ENCODE measurements around the gene STIM2.

The STIM2 gene

GRCh38 chr4:26907731-26908599 is 47.3 kb downstream of the STIM2 start:
- no peak for DNase-seq

GRCh38 chr4:26909369-26909768 is 48.7 kb downstream of the STIM2 start:
- no peak for DNase-seq

GRCh38 chr4:26911254-26911653 is 50.6 kb downstream of the STIM2 start:
- DNase-seq: no peak

- DNase-seq: no peak
Measured at GRCh38 chr4:26912069-26912468, 51.4 kb downstream of the STIM2 start.

- no peak for DNase-seq
Measured at GRCh38 chr4:26912810-26913209, 52.2 kb downstream of the STIM2 start.

DNA sequence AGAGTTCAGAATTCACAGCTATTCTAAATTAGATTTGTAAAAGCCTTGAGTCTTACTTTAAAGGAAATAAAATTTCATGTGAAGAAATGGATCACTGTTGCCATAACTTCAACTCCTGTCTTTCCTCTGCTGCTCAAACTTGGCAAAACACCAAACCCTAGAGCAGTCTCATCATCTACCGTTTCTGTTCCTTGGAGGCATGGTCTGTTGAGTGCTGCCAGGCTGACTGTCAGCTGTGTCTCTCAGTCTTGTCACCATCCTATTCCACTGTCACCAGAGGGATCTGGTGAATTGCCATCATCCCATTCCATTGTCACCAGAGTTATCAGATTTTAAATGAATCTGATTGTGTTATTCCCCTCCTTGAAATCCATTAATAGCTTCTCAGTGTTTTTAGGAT is 55.6 kb downstream of the STIM2 start:
- no peak for DNase-seq

- DNase-seq: no peak
Measured at GRCh38 chr4:26930964-26931363, 70.3 kb downstream of the STIM2 start.

DNA sequence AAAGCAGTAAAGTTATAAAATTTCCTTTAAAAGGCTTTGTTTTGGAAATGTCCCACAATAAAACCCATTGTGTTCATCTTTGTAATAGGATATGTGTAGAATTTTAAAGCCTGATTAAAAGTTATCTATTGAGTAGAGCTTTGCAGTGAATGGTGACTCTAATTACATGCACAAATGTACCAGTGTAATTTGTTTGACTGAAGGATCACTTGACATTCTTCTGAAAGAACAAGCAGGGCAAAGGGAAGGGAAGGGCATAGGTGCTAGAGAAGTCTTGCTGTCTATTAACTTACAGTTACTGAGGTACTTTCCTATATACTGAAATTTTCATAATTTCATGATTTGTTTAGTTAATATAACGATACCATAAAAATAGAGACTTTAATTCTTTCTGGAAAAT is 70.8 kb downstream of the STIM2 start:
- DNase-seq: no peak

DNA sequence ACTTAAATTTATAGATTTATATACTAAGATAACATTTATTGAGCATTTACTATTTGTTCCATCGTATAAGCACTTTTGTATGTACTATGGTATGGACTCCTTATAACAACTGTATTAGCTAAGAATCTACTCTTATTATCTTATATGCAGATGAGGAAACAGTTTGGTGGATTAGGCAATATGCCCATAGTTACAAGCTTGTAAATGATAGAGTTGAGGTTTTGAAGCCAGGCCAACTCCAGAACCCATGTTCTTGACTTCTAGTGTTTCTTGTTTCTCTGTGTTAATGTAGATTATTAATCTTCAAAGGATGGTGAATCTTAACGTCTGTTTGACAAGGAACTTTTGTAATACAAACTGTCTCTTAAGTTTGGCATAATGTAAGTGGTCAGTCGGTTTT is 71.3 kb downstream of the STIM2 start:
- DNase-seq: no peak

DNA sequence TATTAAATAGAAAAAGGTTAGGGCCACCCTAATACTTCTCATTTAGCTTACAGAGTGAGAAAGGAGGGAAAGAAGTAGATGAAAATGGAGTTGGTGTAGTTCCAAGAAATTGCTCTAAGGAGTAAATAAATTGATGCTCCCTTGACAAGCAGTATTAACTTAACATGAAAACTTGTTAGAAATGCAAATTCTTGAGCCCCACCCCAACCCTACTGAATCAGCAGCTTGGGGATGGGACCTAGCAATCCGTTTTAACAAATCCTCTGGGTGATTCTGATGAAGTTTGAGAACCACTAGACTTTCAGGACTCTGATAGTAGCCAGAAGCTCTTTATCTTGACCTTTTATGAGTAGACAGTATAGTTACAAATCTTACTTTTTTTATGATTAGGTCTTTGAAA is 74.8 kb downstream of the STIM2 start:
- no peak for DNase-seq

DNA sequence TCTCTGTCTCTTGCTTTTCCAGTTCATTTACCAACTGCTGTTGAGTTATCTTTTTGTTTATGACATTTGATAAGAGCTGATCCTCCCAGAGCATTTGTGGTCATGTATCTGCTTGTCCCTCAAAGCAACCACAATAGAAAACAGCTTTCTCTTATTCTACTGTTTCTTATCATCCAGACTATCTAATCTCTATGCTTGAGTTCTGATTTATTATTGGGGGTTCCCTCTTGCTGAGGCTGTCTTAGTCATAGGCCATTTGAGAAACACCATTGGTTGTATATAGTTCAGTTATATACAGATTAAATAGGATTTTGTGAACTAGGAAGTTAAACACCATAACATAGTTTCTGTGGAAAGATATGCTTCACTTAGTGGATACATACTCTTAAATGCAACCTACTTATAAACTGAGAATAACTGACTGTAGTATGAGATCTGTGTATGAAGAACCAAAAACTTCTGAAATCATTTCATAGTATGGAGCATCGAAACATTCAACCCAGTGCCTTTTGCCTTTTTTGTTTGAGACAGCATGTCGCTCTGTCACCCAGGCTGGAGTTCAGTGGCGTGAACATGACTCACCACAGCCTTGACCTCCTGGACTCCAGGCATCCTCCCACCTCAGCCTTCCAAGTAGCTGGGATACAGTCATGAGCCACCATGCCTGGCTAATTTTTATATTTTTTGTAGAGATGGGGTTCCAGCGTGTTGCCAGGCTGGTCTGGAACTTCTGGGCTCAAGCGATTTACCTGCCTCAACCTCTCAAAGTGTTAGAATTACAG is 75.8 kb downstream of the STIM2 start:
- DNase-seq: peak; percentile 1

- DNase-seq: no peak
Measured at GRCh38 chr4:26937139-26937538, 76.5 kb downstream of the STIM2 start.

DNA sequence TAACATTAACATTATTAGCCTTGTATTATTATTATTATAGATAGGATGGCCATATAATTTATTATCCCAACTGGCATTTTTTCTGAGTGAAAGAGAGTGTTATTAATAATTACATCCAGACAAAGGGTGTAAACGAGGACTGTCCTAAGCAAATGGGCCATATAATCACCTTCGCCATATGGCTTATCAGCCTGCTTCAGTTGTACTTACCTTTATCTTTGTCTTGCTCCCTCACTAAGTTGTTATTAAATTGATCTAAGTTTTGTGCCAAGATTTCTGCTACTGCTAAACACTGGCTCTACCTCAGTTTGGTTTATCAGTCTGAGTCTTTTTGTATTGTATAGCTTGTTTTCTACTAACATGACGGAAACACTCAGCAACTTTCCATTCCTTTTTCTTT is 76.9 kb downstream of the STIM2 start:
- no peak for DNase-seq

- DNase-seq: no peak
Measured at GRCh38 chr4:26938516-26938915, 77.9 kb downstream of the STIM2 start.

GRCh38 chr4:26941951-26942350 is 81.3 kb downstream of the STIM2 start:
- no peak for DNase-seq

DNA sequence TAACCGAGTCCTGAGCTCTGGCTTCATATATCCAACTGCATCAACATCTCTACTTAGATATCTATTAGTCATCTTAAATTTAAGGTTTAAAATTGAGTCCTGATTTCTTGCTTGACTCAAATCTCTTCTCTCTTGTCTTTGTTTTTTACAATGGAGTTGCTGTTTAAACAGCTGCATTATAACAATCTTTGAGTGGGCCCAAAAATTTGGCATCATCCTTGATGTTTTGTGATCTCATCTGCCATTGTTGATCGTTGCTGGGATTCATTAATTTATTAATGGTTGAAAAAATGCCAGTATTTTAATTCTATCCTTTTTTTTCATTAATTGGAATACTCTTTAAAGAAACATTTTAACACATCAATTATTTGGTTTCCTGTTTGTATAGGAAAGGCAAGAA is 82.2 kb downstream of the STIM2 start:
- no peak for DNase-seq

DNA sequence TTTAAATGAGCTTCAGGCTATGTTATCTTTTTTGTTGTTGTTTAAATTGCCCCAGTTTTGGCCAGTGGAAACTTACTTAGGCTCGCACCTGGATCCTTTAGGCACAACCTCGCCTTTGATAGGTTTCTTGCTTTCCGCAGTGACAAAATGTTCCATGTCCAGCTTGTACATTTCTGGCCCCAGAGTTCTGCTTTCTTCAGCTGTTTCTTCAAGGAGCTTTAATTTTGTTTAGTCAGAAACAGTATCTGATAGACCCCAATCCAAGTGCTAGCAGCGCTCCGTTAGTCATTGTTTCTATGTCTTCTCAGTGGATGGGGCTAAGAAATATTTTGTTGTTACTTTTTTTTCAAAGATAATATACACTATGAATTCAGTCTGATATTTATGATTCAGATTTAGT is 82.8 kb downstream of the STIM2 start:
- DNase-seq: no peak

DNA sequence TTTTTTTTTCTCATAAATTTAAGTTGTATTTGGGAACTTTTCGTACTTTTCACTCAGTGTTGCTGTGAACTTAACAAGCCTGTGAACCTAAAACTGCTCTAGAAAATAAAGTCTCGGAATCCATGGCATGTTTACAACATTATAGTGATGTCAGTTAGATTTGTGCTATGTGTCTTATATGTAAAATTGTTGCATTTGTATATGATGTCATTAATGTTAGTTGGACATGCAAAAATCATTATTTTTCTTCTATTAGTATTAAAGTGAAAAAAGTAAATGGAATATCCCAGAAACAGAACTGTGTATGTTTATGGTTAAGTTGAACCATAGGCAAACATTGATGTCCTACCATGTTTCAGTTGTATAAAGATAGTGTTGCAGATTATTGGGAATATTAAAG is 85.2 kb downstream of the STIM2 start:
- no peak for DNase-seq

DNA sequence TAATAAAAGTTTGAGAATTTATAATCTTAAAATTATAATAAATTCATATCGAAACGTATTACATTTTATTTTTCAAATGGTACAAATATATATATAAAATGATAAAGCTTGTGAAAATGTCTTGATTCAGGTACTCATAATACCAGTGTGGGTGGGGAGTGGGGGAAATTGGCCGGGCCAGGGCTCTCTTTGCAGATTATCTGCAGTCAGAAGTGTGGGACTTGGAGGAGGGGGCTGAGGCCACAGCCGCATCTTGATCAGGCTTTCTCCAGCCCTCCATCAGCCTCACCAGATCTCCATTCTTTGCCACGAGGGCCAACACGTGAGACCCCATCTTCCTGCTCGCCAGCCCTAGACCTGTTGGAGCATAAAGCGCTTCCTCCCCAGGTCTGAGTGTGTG is 86.7 kb downstream of the STIM2 start:
- DNase-seq: no peak

GRCh38 chr4:26950446-26950845 is 89.8 kb downstream of the STIM2 start:
- DNase-seq: no peak

DNA sequence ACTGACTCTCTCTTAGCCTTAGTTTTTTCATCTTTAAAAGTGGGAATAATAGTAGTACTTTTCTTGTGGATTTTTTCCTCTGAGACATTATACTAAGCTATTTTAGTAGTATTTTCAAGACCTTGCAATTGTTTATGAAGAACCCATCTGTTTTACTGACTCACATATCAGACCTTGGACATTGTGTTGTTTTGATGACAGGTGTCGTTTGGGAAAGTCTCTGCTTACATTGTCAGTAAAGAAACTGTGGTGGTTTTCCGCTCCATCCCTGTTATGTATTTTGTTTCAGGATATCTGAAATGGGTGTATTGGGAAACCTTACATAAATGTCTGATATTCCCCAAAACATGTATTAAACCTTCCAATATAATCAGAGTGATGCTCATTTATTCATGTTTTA is 92.2 kb downstream of the STIM2 start:
- no peak for DNase-seq

DNA sequence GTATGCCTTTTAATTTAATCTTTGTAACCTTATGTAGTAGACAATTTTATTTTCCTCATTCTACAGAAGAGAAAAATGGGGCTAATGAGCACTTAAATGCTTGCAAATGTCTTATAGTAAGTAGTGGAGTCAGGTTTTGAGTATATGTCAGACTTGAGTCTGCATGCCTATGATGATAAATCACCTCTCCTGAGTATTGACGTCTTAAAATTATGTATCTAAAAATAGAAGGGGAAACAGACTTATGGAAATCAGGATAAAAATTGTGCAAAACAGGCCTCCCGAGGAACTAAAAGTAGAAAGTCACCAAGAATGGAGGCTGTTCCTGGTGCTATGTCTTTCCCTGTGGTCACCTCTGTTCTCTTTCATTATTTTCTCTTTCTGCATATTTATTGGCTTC is 92.7 kb downstream of the STIM2 start:
- DNase-seq: no peak

DNA sequence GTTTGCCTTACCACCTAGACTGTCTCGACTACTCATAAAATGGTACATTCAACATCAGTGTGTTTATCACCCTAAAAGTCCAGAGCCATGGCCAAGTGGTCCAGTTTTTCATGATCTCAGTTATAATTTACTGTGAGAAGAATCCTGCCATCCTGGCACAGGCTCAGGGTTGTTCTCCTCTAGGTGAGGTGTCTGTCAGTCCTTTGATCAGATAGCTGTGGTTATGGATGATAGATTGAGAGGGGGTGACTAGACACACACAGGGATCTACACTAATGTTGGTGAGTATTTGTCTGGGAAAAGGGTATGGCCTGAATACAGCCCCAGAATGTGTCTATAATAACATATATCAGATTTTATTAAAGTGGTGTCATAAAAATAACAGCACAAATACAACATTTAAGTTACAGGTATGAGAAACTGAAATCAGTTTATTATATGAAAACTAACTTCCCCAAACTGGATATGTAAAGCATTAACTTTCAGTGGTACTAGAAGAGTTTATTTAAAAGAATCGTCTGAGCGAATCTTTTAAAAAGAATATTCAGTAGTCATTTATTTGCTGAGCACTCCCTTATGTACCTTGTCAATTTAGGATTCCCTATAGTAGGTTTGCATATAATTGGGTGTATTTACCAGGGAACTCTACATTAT is 93.3 kb downstream of the STIM2 start:
- DNase-seq: no peak

GRCh38 chr4:26955241-26955640 is 94.6 kb downstream of the STIM2 start:
- no peak for DNase-seq
